GM19025 (cell line): ENCODE measurements around the gene PCDHGA2.
"Not testable (repeated sequence)": the region's sequence is repeated elsewhere in the genome, so short reads cannot be mapped to it uniquely, and the experiment has no call there.

Experiments used
- ATAC-seq: cut with Tn5 transposase; IDR thresholded peaks from one replicate; pipeline ENCODE4 v1.9.1; 2021; ENCODE audit warnings: mild to moderate bottlenecking, low read depth, moderate library complexity; ENCODE audit not compliant: unreplicated experiment

Gene PCDHGA2

GRCh38 chr5:141375444-141376155 lies 37.0 kb downstream of the PCDHGA2 start:
- ATAC-seq: not testable (repeated sequence)

- no peak for ATAC-seq
Observed at GRCh38 chr5:141382469-141383294, 44.1 kb downstream of the PCDHGA2 start, which contains the start of gene PCDHGA7. PCDHGA7 (plus strand) TSS chr5:141382742; CDS start chr5:141382900, 158 bp downstream.

- no peak for ATAC-seq
Observed at GRCh38 chr5:141383345-141383744, 44.8 kb downstream of the PCDHGA2 start.

GRCh38 chr5:141384471-141385267 lies 46.1 kb downstream of the PCDHGA2 start:
- no peak for ATAC-seq

GRCh38 chr5:141387557-141388311 lies 49.2 kb downstream of the PCDHGA2 start, which contains the start of gene PCDHGB4:
PCDHGB4 (plus strand) TSS chr5:141387698; CDS start chr5:141387885, 187 bp downstream.
- not testable (repeated sequence) for ATAC-seq

- ATAC-seq: no peak
Observed at GRCh38 chr5:141388661-141389060, 50.1 kb downstream of the PCDHGA2 start.

- no peak for ATAC-seq
Observed at GRCh38 chr5:141389153-141390042, 50.8 kb downstream of the PCDHGA2 start.

GRCh38 chr5:141392429-141393198 lies 54.1 kb downstream of the PCDHGA2 start, which contains the start of gene PCDHGA8:
PCDHGA8 (plus strand) TSS chr5:141392633; CDS start chr5:141392814, 181 bp downstream.
- ATAC-seq: no peak
